Liver (tissue), 3 donors: ENCODE measurements around the gene TMEM107.

Experiments used
- CTCF ChIP-seq: fragments of 150-350 bp; IDR thresholded peaks from 2 replicates; pipeline ENCODE4 v1.5.1; 2017; ENCODE audit warnings: improper control_type of control experiment, low read depth, low read length; ENCODE audit not compliant: missing input control
- RAD21 ChIP-seq, 2 donors: IDR thresholded peaks; 2 replicates each; pipeline ENCODE4 v1.6.1; 2016; ENCODE audit warnings: antibody characterized with exemption in 2 of 2, mild to moderate bottlenecking in 2 of 2
- TAF1 ChIP-seq: conservative IDR thresholded peaks from 2 replicates; pipeline ENCODE4 v1.6.1; 2016; ENCODE audit warnings: antibody characterized with exemption, mild to moderate bottlenecking
- donor health status: healthy.
- donor health status: healthy.

GRCh38 chr17:8128125-8128784 is 47.9 kb downstream of the TMEM107 start:
- TF ChIP-seq CTCF = no peak
- no peak for TF ChIP-seq RAD21 (IDR thresholded peaks at IDR 0.05)
- no peak for TF ChIP-seq TAF1
